NB4 (cell line): ENCODE data around the gene DAG1.

Experiments
- DNase-seq: peaks from one replicate; pipeline ENCODE4 v3.0.0; 2010; ENCODE audit warnings: low read depth
- H3K4me3 ChIP-seq: one replicate; pipeline ENCODE4 v1.5.1; 2011; ENCODE audit warnings: mild to moderate bottlenecking, low read depth, low read length, moderate library complexity
- MAX ChIP-seq: IDR thresholded peaks from 2 replicates; pipeline ENCODE4 v1.6.1; 2011; ENCODE audit warnings: low read depth, low read length
- MYC ChIP-seq: IDR thresholded peaks from 2 replicates; pipeline ENCODE4 v1.6.1; 2011; ENCODE audit warnings: low read depth, low read length
- POLR2A ChIP-seq: IDR thresholded peaks from 2 replicates; pipeline ENCODE4 v1.6.1; 2011; ENCODE audit warnings: mild to moderate bottlenecking; ENCODE audit not compliant: insufficient read length; ENCODE audit errors: extremely low read depth
- TF ChIP-seq, protein P1 (sequence below): IDR thresholded peaks from one replicate; pipeline ENCODE4 v1.5.1; 2012; ENCODE audit warnings: low read depth, low read length

DAG1 gene

DNA sequence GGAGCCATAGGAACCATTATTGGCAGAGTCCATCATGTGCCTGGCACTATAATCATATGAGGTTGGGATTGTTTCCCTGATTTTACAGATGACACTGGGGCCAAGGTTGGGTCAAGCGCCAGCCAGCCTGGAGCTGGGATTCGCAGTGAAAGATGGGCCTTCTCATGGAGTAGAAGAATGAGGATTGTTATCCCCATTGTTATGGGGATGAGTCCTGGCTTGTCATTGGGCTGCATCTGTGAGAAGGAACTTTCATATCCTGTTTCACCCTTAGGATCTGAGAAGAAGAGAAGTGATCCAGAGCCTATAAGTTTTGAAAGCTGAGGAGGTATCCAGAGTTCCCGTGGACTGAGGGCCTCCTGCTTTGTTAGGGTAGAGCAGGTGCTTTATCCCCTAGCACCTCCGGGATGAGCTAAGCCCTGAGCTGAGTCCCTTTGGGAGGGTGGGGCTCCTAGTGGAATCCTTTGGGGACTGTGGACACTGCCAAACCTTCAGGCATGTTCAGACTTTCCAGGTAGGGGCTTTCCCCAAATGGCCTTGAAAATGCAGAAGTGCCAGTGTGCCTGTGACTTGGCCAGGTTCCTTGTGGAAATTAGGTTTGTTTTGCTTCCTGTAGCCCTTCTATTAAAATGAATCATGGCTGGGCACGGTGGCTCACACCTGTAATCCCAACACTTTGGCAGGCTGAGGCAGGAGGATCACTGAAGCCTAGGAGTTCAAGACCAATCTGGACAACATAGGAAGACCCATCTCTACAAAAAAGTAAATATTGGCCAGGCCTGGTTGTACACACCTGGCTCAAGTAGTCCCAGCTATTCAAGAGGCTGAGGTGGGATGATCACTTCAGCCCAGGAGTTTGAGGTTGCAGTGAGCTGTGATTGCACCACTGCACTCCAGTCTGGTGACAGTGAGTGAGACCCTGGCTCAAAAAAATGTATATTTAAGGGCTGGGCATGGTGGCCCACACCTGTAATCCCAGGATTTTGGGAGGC lies 54.0 kb downstream of the DAG1 start:
- TF ChIP-seq MAX (no peak), MYC (no peak), POLR2A (no peak)
- TF ChIP-seq, protein P1, sequence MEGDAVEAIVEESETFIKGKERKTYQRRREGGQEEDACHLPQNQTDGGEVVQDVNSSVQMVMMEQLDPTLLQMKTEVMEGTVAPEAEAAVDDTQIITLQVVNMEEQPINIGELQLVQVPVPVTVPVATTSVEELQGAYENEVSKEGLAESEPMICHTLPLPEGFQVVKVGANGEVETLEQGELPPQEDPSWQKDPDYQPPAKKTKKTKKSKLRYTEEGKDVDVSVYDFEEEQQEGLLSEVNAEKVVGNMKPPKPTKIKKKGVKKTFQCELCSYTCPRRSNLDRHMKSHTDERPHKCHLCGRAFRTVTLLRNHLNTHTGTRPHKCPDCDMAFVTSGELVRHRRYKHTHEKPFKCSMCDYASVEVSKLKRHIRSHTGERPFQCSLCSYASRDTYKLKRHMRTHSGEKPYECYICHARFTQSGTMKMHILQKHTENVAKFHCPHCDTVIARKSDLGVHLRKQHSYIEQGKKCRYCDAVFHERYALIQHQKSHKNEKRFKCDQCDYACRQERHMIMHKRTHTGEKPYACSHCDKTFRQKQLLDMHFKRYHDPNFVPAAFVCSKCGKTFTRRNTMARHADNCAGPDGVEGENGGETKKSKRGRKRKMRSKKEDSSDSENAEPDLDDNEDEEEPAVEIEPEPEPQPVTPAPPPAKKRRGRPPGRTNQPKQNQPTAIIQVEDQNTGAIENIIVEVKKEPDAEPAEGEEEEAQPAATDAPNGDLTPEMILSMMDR: no peak
- no peak overlapping the region for H3K4me3 ChIP-seq
- no peak for DNase-seq

GRCh38 chr3:49529567-49529966 lies 59.5 kb downstream of the DAG1 start:
- no peak overlapping the region for H3K4me3 ChIP-seq
- no peak for TF ChIP-seq MYC
- no peak for TF ChIP-seq MAX
- TF ChIP-seq, protein P1: no peak
- no peak for TF ChIP-seq POLR2A
- DNase-seq: no peak

DNA sequence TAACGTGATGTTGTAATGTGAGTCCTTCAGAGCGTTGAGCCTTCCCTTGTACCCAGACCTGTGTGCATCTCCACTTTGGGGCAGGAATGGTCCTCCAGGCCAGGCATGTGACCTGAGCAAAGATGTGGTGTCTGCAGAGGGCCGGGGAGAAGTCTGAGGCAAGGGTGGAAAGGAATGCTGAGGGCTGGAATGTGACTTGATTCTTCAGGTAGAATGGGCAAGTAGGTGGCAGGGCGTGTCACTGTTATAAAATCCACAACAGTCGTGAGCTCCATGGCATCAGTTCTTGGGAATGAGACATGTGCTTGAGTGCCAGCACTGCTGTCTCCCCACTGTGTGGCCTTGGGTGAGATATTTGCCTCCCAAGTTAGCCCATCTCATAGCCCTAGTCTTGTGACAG lies 60.2 kb downstream of the DAG1 start:
- DNase-seq: no peak
- no peak overlapping the region for H3K4me3 ChIP-seq
- TF ChIP-seq POLR2A (no peak), MYC (no peak), MAX (no peak)
- TF ChIP-seq, protein P1: no peak

DNA sequence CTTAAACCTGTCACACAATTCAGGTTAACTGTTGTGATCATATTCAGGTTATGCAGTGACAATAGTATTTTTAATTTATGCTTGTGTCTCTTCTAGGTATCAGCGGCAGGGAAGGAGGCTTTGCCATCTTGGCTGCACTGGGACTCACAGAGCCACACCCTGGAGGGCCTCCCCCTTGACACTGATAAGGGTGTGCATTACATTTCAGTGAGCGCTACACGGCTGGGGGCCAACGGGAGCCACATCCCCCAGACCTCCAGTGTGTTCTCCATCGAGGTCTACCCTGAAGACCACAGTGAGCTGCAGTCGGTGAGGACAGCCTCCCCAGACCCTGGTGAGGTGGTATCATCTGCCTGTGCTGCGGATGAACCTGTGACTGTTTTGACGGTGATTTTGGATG lies 60.6 kb downstream of the DAG1 start:
- no peak for DNase-seq
- H3K4me3 ChIP-seq: no peak overlapping the region
- TF ChIP-seq POLR2A (no peak), MYC (no peak), MAX (no peak)
- TF ChIP-seq, protein P1: no peak

GRCh38 chr3:49531218-49531617 lies 61.2 kb downstream of the DAG1 start:
- DNase-seq: no peak
- TF ChIP-seq, protein P1: no peak
- TF ChIP-seq POLR2A: no peak
- TF ChIP-seq MYC: no peak
- TF ChIP-seq MAX: no peak
- no peak overlapping the region for H3K4me3 ChIP-seq
